Small intestine (tissue), 7 donors: Measurements from ENCODE around the gene RRP1B. TPM values are rescaled to one million over a fixed set of nuclear protein-coding genes. Genes with fewer than 3 reads are reported as not detected.
A peak's percentile ranks its signal among the peaks of the same experiment; 100 is the strongest.
"Not testable (repeated sequence)": the region's sequence is repeated elsewhere in the genome, so short reads cannot be mapped to it uniquely, and the experiment has no call there.

ENCODE experiments used
- DNase-seq, 2 donors: peaks; one replicate each; pipeline versions ENCODE4 v3.0.0 to v3.0.0-alpha.2; 2013
- FAIRE-seq: peaks from 2 replicates; lab custom pipeline; 2012; peaks lifted over from hg19 to GRCh38; lab: Jason Lieb, UNC
- H3K27ac ChIP-seq, 3 donors: one replicate each; pipeline ENCODE4 v1.5.1; 2013; ENCODE audit warnings: low read length in 2 of 3, mild to moderate bottlenecking in 2 of 3, control low read depth in 1 of 3, inconsistent platforms in 1 of 3, low read depth in 1 of 3, moderate library complexity in 1 of 3
- H3K27me3 ChIP-seq, 3 donors: one replicate each; pipeline ENCODE4 v1.6.1; 2013; ENCODE audit warnings: low read length in 3 of 3, inconsistent platforms in 1 of 3; ENCODE audit not compliant: control insufficient read depth in 3 of 3, insufficient read depth in 3 of 3
- H3K36me3 ChIP-seq, 3 donors: one replicate each; pipeline ENCODE4 v1.6.1; 2013; ENCODE audit warnings: low read length in 3 of 3, inconsistent platforms in 1 of 3, low read depth in 1 of 3, mild to moderate bottlenecking in 1 of 3, moderate library complexity in 1 of 3; ENCODE audit not compliant: control insufficient read depth in 3 of 3, insufficient read depth in 2 of 3
- H3K4me1 ChIP-seq, 3 donors: one replicate each; pipeline ENCODE4 v1.6.1; 2013; ENCODE audit warnings: low read length in 2 of 3, inconsistent platforms in 1 of 3, low read depth in 1 of 3, mild to moderate bottlenecking in 1 of 3, moderate library complexity in 1 of 3; ENCODE audit not compliant: control insufficient read depth in 3 of 3, insufficient read depth in 2 of 3
- H3K4me3 ChIP-seq, 3 donors: one replicate each; pipeline ENCODE4 v1.5.1; 2013; ENCODE audit warnings: low read length in 3 of 3, control low read depth in 1 of 3, inconsistent platforms in 1 of 3, low read depth in 1 of 3, mild to moderate bottlenecking in 1 of 3, moderate library complexity in 1 of 3
- H3K9me3 ChIP-seq, 2 donors: one replicate each; pipeline ENCODE4 v1.6.1; 2013; ENCODE audit warnings: low read depth in 1 of 2, low read length in 1 of 2; ENCODE audit not compliant: control insufficient read depth in 2 of 2, insufficient read depth in 1 of 2
- WGBS, 3 donors: extraction: QIAGEN DNeasy Blood & Tissue Kit; methylation state at CpG; one replicate each; pipeline ENCODE4 v1.1.7; 2013; 5-methylcytosine and 5-hydroxymethylcytosine counted together
- polyA plus RNA-seq, 4 donors: library from polyadenylated mRNA; stranded (reverse) in 3 of 4; unstranded in 1 of 4; fragments of 200-250 nt in 3 of 4; fragments of 120-200 nt in 1 of 4; gene quantifications; one replicate each; pipeline versions ENCODE4 v1.2.1 to v1.2.3, GENCODE V29; 2013
- donor health status: healthy with polysubstance abuse.
- donor health status: control.
- donor health status: control.
- donor health status: Bipolar disorder and iron deficiency.
- donor health status: healthy.

RRP1B gene
- polyA plus RNA-seq, 4 donors: 3.4 to 19.5 (median 7.7) TPM

DNA sequence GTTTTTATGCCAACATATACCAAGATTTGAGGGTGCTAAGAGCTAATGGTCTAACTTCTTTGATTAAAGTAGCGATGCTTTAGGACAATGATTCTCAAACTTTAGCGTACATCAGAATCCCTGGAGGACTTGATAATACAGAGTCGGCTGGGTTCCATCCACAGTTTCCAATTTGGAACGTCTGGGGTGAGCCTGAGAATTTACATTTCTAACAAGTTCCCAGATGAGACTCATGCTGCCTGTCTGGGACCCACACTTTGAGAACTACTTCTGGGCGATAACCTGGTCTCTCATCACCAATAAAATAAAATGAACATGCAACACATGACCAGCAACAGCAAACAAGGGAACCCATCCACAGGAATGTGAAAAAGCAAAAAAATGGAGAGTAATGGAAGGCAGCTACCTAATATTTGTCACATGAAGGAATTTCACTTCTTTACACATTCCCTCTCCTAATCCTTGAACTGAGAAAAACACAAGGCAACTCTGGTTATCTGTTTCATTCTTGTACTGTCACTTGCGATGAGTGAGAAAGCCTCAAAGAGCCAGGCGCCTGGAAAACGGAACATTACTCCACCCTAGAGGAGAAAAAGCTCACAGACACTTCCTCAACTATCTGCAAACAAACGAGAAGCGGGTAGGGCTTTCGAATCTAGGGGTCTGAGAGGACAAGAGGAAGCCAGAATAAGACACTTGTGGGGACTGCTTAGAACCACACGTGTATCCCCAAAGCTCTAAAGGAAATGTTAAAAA lies 14.0 kb upstream of the RRP1B start:
- Histone ChIP-seq H3K4me3 (no peak overlapping the region), H3K9me3 (no peaks in the 10 kb centered on the region), H3K4me1 (peaks cover 0 to 21% (median 0%) of the 10 kb centered on the region in 3 donors), H3K27ac (peak overlapping the region in 1 of 3 donors; percentile 36), H3K27me3 (no peaks in the 10 kb centered on the region), H3K36me3 (no peaks in the 10 kb centered on the region)
- WGBS, 3 donors: 36 to 37% (median 36%) methylated on average over 12 of the region's 12 CpGs
- DNase-seq (peak; percentile 82 to 84), FAIRE-seq (no peak)

DNA sequence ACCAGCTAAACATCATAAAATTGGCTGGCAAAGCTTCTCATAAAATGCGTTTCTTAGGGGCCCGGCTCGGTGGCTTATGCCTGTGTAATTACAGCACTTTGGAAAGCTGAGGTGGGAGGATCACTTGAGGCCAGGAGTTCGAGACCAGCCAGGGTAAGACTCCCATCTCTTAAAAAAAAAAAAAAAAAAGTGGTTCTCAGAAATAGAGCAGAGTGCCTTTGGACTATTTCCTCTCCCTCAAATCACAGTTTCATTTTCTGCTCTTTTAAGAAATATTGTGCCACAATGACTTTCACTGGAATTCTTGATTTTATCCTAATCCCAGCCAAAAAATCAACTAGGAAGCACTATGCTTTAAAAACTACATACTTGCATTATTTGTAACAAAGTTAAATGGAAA lies 13.4 kb upstream of the RRP1B start:
- Histone ChIP-seq H3K9me3 (no peaks in the 10 kb centered on the region), H3K27me3 (no peaks in the 10 kb centered on the region), H3K36me3 (no peaks in the 10 kb centered on the region), H3K27ac (peak overlapping the region in 1 of 3 donors; percentile 36), H3K4me3 (no peak overlapping the region), H3K4me1 (peaks cover 0 to 21% (median 0%) of the 10 kb centered on the region in 3 donors)
- DNase-seq (no peak), FAIRE-seq (no peak)
- WGBS, 3 donors: 10 to 30% (median 17%) methylated on average over 4 of the region's 4 CpGs

DNA sequence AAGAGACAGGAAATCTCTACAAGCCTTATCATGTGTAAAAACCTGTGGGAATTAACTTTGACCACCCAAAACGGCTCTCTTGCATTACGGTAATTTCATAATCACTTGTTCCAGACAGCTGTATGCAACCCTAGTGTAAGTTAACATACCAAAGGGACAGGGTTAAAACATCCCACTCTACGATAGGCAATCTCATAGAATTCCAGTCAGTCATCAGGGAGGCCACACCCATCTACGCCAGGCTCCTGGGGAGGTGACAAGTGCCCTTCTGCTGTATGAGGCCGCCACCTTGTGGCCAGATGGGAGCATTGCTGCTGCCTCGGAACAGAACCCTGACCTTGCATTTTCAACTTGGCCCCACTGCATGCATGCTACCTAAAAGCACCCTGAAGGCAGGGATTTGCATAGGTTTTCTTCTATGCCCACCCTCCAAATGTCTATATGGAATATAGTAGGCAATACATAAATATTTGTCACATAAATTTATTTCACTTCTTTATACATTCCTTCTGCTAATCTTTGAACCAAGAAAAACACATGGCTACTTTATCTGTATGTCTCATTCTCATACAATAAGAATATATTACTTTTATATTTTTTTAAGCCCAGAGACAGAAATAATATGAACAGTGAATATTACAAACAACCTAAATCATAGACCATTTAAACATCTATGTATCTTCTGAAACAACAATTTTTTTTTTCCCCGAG lies 12.7 kb upstream of the RRP1B start:
- no peak overlapping the region for H3K4me3 ChIP-seq
- no peak for FAIRE-seq
- 14 to 19% (median 16%) methylated on average over 7 of the region's 7 CpGs for WGBS, 3 donors
- peak; percentile 93 to 95 for DNase-seq
- H3K4me1 ChIP-seq: peaks cover 0 to 18% (median 0%) of the 10 kb centered on the region in 3 donors
- no peaks in the 10 kb centered on the region for H3K27me3 ChIP-seq
- H3K36me3 ChIP-seq: no peaks in the 10 kb centered on the region
- H3K9me3 ChIP-seq: no peaks in the 10 kb centered on the region
- peak overlapping the region in 1 of 3 donors; percentile 23 for H3K27ac ChIP-seq

DNA sequence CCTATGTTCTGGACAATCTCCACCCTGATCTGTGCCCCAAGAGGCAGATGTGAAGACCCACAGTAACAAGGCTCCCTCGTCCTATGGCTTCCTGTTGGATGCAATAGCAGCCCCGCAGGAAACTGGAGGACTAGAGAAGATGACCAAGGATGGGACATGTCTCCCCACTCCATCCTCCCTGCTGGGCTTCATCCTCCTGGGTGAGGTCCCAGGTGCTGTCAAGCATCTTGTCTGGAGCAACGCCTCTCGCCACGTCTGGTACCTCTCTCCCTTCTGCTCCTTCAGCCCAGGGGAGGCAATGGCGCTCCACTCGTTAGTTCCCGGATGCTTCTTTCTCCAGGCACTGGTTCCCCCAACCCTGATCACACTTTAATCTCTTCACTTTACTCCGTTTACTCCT lies 11.2 kb upstream of the RRP1B start:
- H3K36me3 ChIP-seq: no peaks in the 10 kb centered on the region
- no peaks in the 10 kb centered on the region for H3K27me3 ChIP-seq
- no peak overlapping the region for H3K27ac ChIP-seq
- DNase-seq (no peak), FAIRE-seq (no peak)
- H3K9me3 ChIP-seq: no peaks in the 10 kb centered on the region
- 72 to 78% (median 74%) methylated on average over 9 of the region's 9 CpGs for WGBS, 3 donors
- no peak overlapping the region for H3K4me3 ChIP-seq
- H3K4me1 ChIP-seq: peaks cover 0 to 15% (median 0%) of the 10 kb centered on the region in 3 donors

DNA sequence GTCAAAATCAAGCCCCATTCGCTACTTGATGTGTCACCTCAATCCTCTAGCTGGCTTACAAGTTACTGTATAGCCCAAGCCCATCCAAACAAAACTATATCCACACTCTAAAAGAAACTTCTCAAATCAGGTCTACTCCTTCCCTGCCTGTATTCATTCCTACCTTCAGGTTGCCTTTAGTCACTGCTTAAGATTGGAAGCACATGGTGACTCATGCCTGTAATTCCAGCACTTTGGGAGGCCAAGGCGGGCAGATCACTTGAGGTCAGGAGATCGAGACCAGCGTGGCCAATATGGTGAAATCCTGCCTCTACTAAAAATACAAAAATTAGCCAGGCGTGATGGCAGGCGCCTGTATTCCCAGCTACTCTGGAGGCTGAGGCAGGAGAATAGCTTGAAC lies 7.4 kb upstream of the RRP1B start:
- FAIRE-seq, H3K27me3 ChIP-seq, H3K4me1 ChIP-seq, H3K4me3 ChIP-seq, H3K27ac ChIP-seq, DNase-seq, H3K36me3 ChIP-seq, H3K9me3 ChIP-seq: not testable (repeated sequence)
- 93 to 97% (median 96%) methylated on average over 6 of the region's 6 CpGs for WGBS, 3 donors

DNA sequence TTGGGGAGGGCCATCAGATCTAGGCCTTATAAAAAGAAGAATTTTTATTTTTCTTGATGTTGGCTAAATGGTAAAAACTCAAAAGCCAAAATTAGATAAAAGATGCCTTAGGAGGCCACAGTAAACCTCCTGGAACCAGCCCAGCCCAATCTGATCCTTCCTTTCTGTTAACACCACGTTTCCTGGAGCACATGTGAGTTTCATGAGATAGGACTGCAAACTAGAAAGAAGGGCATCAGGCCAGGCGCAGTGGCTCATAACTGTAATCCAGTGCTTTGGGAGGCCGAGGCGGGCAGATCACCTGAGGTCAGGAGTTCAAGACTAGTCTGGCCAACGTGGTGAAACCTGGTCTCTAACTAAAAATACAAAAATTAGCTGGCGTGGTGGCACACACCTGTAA lies 6.7 kb upstream of the RRP1B start:
- no peaks in the 10 kb centered on the region for H3K27me3 ChIP-seq
- peaks cover 0 to 2% (median 0%) of the 10 kb centered on the region in 3 donors for H3K36me3 ChIP-seq
- no peak for FAIRE-seq
- H3K9me3 ChIP-seq: no peaks in the 10 kb centered on the region
- H3K4me1 ChIP-seq: no peaks in the 10 kb centered on the region
- WGBS, 3 donors: 75 to 84% (median 81%) methylated on average over 6 of the region's 6 CpGs
- H3K4me3 ChIP-seq: no peak overlapping the region
- DNase-seq: no peak
- H3K27ac ChIP-seq: no peak overlapping the region

DNA sequence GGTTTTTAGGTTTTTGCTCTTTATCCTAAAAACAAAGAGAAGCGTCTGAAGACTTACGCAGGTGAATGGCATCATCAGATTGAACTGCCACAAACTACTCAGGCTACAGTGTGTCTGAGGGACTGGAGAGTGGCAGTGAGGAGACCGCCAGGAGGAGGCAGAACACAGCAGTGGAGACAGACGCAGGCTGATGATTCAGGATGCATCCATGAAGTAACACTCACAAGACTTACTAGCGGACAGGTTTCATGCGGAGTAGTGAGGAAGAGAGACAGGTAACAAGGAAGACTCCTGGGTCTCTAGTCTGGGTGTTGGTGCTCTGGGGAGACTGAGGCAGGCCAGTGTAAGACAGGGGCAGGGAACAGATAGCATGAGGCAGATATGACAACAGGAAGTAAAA lies 5.7 kb upstream of the RRP1B start:
- H3K4me3 ChIP-seq: no peak overlapping the region
- no peak for FAIRE-seq
- H3K27ac ChIP-seq: no peak overlapping the region
- H3K9me3 ChIP-seq: no peaks in the 10 kb centered on the region
- H3K36me3 ChIP-seq: peaks cover 0 to 2% (median 0%) of the 10 kb centered on the region in 3 donors
- H3K27me3 ChIP-seq: no peaks in the 10 kb centered on the region
- DNase-seq: no peak
- WGBS, 3 donors: 89 to 98% (median 93%) methylated on average over 6 of the region's 6 CpGs
- no peaks in the 10 kb centered on the region for H3K4me1 ChIP-seq

DNA sequence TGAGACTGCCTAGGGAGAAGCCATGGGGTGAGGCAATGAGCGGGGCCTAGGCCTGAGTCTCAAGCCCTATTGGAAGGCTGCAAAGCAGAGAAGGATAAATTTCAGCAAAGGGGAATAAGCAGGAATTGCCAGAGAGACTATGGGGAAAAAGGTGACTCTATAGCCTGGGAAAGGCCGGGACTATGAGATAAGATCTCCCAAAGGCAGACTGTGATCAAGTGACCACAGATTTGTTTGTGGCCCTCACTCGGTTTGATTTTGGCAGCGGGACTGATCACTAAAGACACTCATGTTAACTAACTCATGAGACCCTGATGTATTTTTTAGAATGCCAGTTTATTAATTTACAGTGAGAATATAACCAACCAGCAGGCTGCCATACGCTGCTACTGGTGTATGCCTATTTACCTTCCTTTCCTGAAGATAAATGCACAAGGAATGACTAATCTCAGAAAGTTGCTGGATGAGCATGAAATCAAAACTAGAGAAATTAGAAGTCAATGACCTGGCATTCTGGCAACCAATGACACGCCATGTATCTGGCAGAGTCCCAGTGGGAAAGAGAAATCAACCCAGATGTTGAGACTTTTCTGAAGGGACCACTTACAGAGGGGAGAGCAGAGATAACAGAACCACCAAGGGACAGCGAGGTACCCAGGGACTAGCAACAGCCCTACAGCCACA lies 4.4 kb upstream of the RRP1B start:
- H3K4me1 ChIP-seq: peaks cover 0 to 6% (median 0%) of the 10 kb centered on the region in 3 donors
- no peak overlapping the region for H3K4me3 ChIP-seq
- no peak for FAIRE-seq
- H3K36me3 ChIP-seq: peaks cover 0 to 2% (median 0%) of the 10 kb centered on the region in 3 donors
- H3K27ac ChIP-seq: no peak overlapping the region
- H3K9me3 ChIP-seq: peaks cover 0 to 3% of the 10 kb centered on the region in 2 donors
- DNase-seq: no peak
- WGBS, 3 donors: 88 to 91% (median 90%) methylated on average over 7 of the region's 7 CpGs
- no peaks in the 10 kb centered on the region for H3K27me3 ChIP-seq
